GM21737 (cell line): Measurements from ENCODE around the gene SORCS2.

Experiments
- ATAC-seq: cut with Tn5 transposase; IDR thresholded peaks from one replicate; pipeline ENCODE4 v1.9.1; 2021; ENCODE audit warnings: mild to moderate bottlenecking, moderate library complexity; ENCODE audit not compliant: unreplicated experiment

SORCS2 gene

GRCh38 chr4:7185487-7186030, 6.8 kb upstream of the SORCS2 start:
- no peak for ATAC-seq

- no peak for ATAC-seq
Observed at GRCh38 chr4:7186031-7186430, 6.3 kb upstream of the SORCS2 start.

- no peak for ATAC-seq
Observed at GRCh38 chr4:7186516-7187167, 5.7 kb upstream of the SORCS2 start.

GRCh38 chr4:7187168-7187535, 5.2 kb upstream of the SORCS2 start:
- ATAC-seq: no peak

- no peak for ATAC-seq
Observed at GRCh38 chr4:7187691-7188090, 4.6 kb upstream of the SORCS2 start.

GRCh38 chr4:7189066-7189465, 3.3 kb upstream of the SORCS2 start:
- ATAC-seq: no peak

- ATAC-seq: no peak
Observed at GRCh38 chr4:7189475-7190277, 2.7 kb upstream of the SORCS2 start.

- no peak for ATAC-seq
Observed at GRCh38 chr4:7190278-7190594, 2.1 kb upstream of the SORCS2 start.

- no peak for ATAC-seq
Observed at GRCh38 chr4:7190691-7191545, 1.4 kb upstream of the SORCS2 start.

- ATAC-seq: no peak
Observed at GRCh38 chr4:7191546-7192251, 639 bp upstream of the SORCS2 start.

- no peak for ATAC-seq
Observed at GRCh38 chr4:7193030-7193958, 956 bp downstream of the SORCS2 start.

GRCh38 chr4:7194251-7195140, 2.2 kb downstream of the SORCS2 start:
- no peak for ATAC-seq

- ATAC-seq: no peak
Observed at GRCh38 chr4:7195141-7195515, 2.8 kb downstream of the SORCS2 start.

- no peak for ATAC-seq
Observed at GRCh38 chr4:7195546-7196287, 3.4 kb downstream of the SORCS2 start.

GRCh38 chr4:7196288-7196651, 3.9 kb downstream of the SORCS2 start:
- ATAC-seq: no peak

GRCh38 chr4:7196736-7197135, 4.4 kb downstream of the SORCS2 start:
- ATAC-seq: no peak

GRCh38 chr4:7197910-7198309, 5.6 kb downstream of the SORCS2 start:
- no peak for ATAC-seq

- no peak for ATAC-seq
Observed at GRCh38 chr4:7198440-7199128, 6.2 kb downstream of the SORCS2 start.
